Gastroesophageal sphincter (tissue), 4 donors: ENCODE measurements around the gene LIN37. TPM values are rescaled to one million over a fixed set of nuclear protein-coding genes. Genes with fewer than 3 reads are reported as not detected.
A peak's percentile ranks its signal among the peaks of the same experiment; 100 is the strongest.

Experiments used
- ATAC-seq: fragments of 150-250 bp; one replicate; pipeline ENCODE4 v1.9.1; 2016; ENCODE audit warnings: mild to moderate bottlenecking, moderate library complexity
- H3K27ac ChIP-seq, 4 donors: fragments of 200-600 bp; sonication (generic) in 3 of 4; 1 replicate in 3 of 4; 2 replicates in 1 of 4; pipeline ENCODE4 v1.5.1; 2016 to 2019
- H3K27me3 ChIP-seq: fragments of 200-600 bp; sonication (generic); one replicate; pipeline ENCODE4 v1.5.1; 2019
- H3K36me3 ChIP-seq, 2 donors: fragments of 200-600 bp; sonication (generic); one replicate each; pipeline ENCODE4 v1.5.1; 2019; ENCODE audit warnings: control low read depth in 1 of 2
- H3K4me1 ChIP-seq, 3 donors: fragments of 200-600 bp; sonication (generic); 1 replicate in 2 of 3; 2 replicates in 1 of 3; pipeline ENCODE4 v1.5.1; 2016 to 2019; ENCODE audit warnings: control low read depth in 2 of 3
- H3K4me3 ChIP-seq, 2 donors: fragments of 200-600 bp; sonication (generic); one replicate each; pipeline ENCODE4 v1.5.1; 2019; ENCODE audit warnings: mild to moderate bottlenecking in 1 of 2, moderate library complexity in 1 of 2
- H3K9me3 ChIP-seq, 3 donors: fragments of 200-600 bp; sonication (generic); one replicate each; pipeline ENCODE4 v1.5.1; 2017 to 2019; ENCODE audit warnings: control low read depth in 2 of 3
- CTCF ChIP-seq, 4 experiments: fragments of 200-600 bp in 2 of 4; fragments of 450-650 bp in 2 of 4; sonication (generic) in 1 of 4; IDR thresholded peaks; one replicate each; pipeline ENCODE4 v1.5.1; 2017 to 2019; ENCODE audit warnings: antibody characterized with exemption in 4 of 4, mild to moderate bottlenecking in 2 of 4, moderate library complexity in 2 of 4
- EP300 ChIP-seq: sonication (generic); formaldehyde crosslinking; IDR thresholded peaks from one replicate; pipeline ENCODE4 v1.6.1; 2017; ENCODE audit warnings: antibody characterized with exemption, mild to moderate bottlenecking
- POLR2A ChIP-seq, 2 donors: fragments of 450-650 bp; IDR thresholded peaks; one replicate each; pipeline ENCODE4 v1.6.1; 2017; ENCODE audit warnings: antibody characterized with exemption in 2 of 2, mild to moderate bottlenecking in 2 of 2, moderate library complexity in 1 of 2
- POLR2AphosphoS5 ChIP-seq: sonication (generic); formaldehyde crosslinking; IDR thresholded peaks from one replicate; pipeline ENCODE4 v1.6.1; 2017; ENCODE audit warnings: antibody characterized with exemption
- WGBS, 2 donors: methylation state at CpG; one replicate each; pipeline ENCODE4 v1.1.5; 2018; ENCODE audit warnings: low coverage in 1 of 2; 5-methylcytosine and 5-hydroxymethylcytosine counted together
- total RNA-seq, 4 donors: library from RNA; depleted of rRNA; stranded (reverse); fragments of >200 nt; gene quantifications; one replicate each; pipeline ENCODE4 v1.1.0, GENCODE V29; 2016

The LIN37 gene
- total RNA-seq, 4 donors from 2014 or later = 14.4 to 29.4 (median 18.7) TPM

- Histone ChIP-seq H3K27ac (peak overlapping the region in 3 of 4 donors; percentile 93 to 99 (median 98)), H3K9me3 (no peaks in the 10 kb centered on the region), H3K27me3 (no peaks in the 10 kb centered on the region), H3K4me1 (peaks cover 0 to 72% (median 37%) of the 10 kb centered on the region in 3 donors), H3K4me3 (no peak overlapping the region), H3K36me3 (peaks cover 0 to 39% of the 10 kb centered on the region in 2 donors)
- 67% methylated on average over 3 of the region's 20 CpGs; no CpG with 5 or more reads in 1 of the 2 donors for WGBS, 2 donors
- TF ChIP-seq POLR2A (IDR thresholded peaks at IDR 0.05) = no peak
- TF ChIP-seq CTCF (IDR thresholded peaks at IDR 0.05) = no peak
- TF ChIP-seq EP300 = no peak
- no peak for TF ChIP-seq POLR2AphosphoS5
- ATAC-seq = no peak
These were observed 5.4 kb downstream of the LIN37 start for GRCh38 chr19:35753634-35754369.

DNA sequence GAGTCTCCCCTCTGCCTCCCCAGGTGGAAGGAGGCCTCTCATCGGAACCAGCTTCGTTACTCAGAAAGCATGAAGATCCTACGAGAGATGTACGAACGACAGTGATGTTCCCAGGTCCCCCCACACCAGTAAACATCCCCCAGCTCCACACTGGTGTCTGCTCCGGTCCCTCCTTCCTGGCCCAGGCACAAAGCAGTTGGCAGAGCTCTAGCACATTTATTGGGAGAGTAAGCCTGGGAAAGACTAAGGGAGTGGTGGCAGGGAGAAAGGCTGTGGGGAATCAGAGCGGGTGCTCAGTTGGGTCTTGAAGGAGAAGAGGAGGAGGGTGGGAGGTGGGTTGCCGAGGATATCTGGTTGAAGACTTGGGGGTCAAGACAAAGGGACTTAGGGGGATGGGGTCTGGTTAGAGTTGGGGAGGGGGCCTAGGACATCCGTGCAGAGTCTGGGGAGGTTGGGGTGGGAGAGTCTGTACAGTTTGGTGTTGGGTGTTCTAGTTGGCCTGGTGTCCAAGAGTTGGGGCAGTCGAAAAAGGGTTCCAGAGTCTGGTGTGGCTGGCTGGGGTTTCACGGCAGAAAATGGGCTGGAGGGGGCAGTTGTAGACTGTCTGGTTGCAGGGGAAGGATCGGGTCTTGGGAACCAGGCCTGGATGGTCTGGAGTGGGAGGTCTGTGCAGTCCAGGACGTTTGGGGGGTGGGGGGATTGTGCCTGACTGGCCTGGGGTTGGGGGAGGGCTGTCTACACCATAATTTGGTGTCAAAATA, 6.2 kb downstream of the LIN37 start:
- no peaks in the 10 kb centered on the region for H3K27me3 ChIP-seq
- H3K4me3 ChIP-seq = peak overlapping the region; percentile 14 to 81
- 45 to 83% methylated on average over 2 to 10 of the region's 13 CpGs for WGBS, 2 donors
- H3K27ac ChIP-seq = peak overlapping the region; percentile 93 to 99 (median 96)
- TF ChIP-seq POLR2A (IDR thresholded peaks at IDR 0.05) = no peak
- TF ChIP-seq POLR2AphosphoS5 = no peak
- TF ChIP-seq CTCF (IDR thresholded peaks at IDR 0.05) = no peak
- TF ChIP-seq EP300 = no peak
- peaks cover 0 to 39% of the 10 kb centered on the region in 2 donors for H3K36me3 ChIP-seq
- peaks cover 0 to 72% (median 35%) of the 10 kb centered on the region in 3 donors for H3K4me1 ChIP-seq
- no peaks in the 10 kb centered on the region for H3K9me3 ChIP-seq
- no peak for ATAC-seq

- Histone ChIP-seq H3K4me1 (peaks cover 0 to 72% (median 31%) of the 10 kb centered on the region in 3 donors), H3K4me3 (peak overlapping the region; percentile 14 to 81)
These were observed 6.8 kb downstream of the LIN37 start for GRCh38 chr19:35755131-35755549.

DNA sequence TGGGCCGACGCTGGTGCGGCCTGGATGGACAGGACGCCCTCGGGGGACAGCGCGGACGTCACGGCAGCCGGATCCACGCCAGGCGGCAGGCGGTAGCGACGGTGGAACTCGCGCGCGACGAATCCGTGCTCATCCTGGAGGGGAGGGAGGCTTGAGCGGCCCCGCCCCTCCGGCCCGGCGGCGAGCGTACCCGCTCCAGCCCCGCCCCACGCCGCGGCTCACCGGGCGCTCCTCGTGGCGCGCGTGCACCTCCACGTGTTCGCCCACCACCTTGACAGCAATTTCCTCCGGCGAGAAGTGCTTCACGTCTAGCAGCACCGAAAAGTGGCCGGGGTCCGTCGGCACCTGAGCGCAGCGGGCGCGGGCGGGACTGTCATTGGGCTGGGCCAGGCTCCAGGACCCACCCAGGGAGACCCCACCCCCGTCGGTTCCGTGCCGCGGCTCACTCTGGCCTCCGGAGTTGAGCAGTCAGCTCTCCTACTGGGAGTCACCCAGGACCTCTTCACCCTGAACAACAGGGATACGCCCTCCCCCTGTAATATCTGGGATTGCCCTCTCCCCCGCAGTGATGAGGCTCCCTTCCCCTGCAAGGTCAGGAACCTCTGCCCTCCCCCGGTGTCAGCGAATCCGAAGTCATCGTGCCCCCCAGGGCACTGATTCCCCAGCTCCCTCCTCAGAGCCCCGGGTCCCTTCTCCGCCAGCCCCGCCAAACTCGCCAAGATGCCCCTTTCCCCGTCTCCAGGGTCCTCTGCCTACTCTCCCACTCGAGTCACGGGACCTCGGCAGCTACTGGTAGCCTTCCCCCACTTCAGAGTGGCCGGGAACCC, 7.4 kb downstream of the LIN37 start:
- WGBS, 2 donors = 4 to 33% methylated on average over 5 to 7 of the region's 74 CpGs
- H3K4me3 ChIP-seq = peak overlapping the region; percentile 51 to 81
- no peaks in the 10 kb centered on the region for H3K9me3 ChIP-seq
- no peak for TF ChIP-seq EP300
- TF ChIP-seq POLR2A (IDR thresholded peaks at IDR 0.05) = peak; percentile 8 to 50
- no peak for TF ChIP-seq CTCF (IDR thresholded peaks at IDR 0.05)
- peak; percentile 65 for TF ChIP-seq POLR2AphosphoS5
- H3K4me1 ChIP-seq = peaks cover 0 to 68% (median 31%) of the 10 kb centered on the region in 3 donors
- H3K27ac ChIP-seq = peak overlapping the region; percentile 93 to 99 (median 96)
- no peaks in the 10 kb centered on the region for H3K27me3 ChIP-seq
- ATAC-seq = peak; percentile 68
- H3K36me3 ChIP-seq = peaks cover 0 to 51% of the 10 kb centered on the region in 2 donors

More at GRCh38 chr19:35755131-35755549, 6.8 kb downstream of the LIN37 start:
- 11 to 36% methylated on average over 5 to 7 of the region's 17 CpGs for WGBS, 2 donors
- H3K27ac ChIP-seq = peak overlapping the region; percentile 93 to 99 (median 96)
- H3K27me3 ChIP-seq = no peaks in the 10 kb centered on the region
- no peaks in the 10 kb centered on the region for H3K9me3 ChIP-seq
- peaks cover 0 to 45% of the 10 kb centered on the region in 2 donors for H3K36me3 ChIP-seq
- TF ChIP-seq EP300 (no peak), POLR2AphosphoS5 (no peak), CTCF (IDR thresholded peaks at IDR 0.05) (no peak), POLR2A (IDR thresholded peaks at IDR 0.05) (peak in 1 of 2 donors; percentile 12)
- no peak for ATAC-seq
